IPS DF 6.9 (cell line): Measurements from ENCODE around the gene NOM1.
"Not testable (repeated sequence)": the region's sequence is repeated elsewhere in the genome, so short reads cannot be mapped to it uniquely, and the experiment has no call there.

ENCODE experiments used
- DNase-seq: peaks from one replicate; pipeline ENCODE4 v3.0.0-alpha.2; 2013; ENCODE audit warnings: low read depth, low spot score
- H3K27ac ChIP-seq: one replicate; pipeline ENCODE4 v1.5.1; 2013; ENCODE audit warnings: low read length, control low read depth
- H3K27me3 ChIP-seq: 2 replicates; pipeline ENCODE4 v1.6.1; 2013; ENCODE audit warnings: mild to moderate bottlenecking, low read length; ENCODE audit not compliant: control insufficient read depth, insufficient read depth
- H3K36me3 ChIP-seq: 2 replicates; pipeline ENCODE4 v1.6.1; 2013; ENCODE audit warnings: low read length; ENCODE audit not compliant: control insufficient read depth, insufficient read depth
- H3K4me1 ChIP-seq: 2 replicates; pipeline ENCODE4 v1.6.1; 2013; ENCODE audit warnings: low read length; ENCODE audit not compliant: control insufficient read depth, insufficient read depth
- H3K4me3 ChIP-seq: 2 replicates; pipeline ENCODE4 v1.5.1; 2013; ENCODE audit warnings: mild to moderate bottlenecking, low read length
- H3K9me3 ChIP-seq: 2 replicates; pipeline ENCODE4 v1.6.1; 2013; ENCODE audit warnings: low read length, inconsistent platforms; ENCODE audit not compliant: control insufficient read depth, insufficient read depth
- WGBS: extraction: QIAGEN DNeasy Blood & Tissue Kit; methylation state at CpG from one replicate; pipeline ENCODE4 v1.1.7; 2013; ENCODE audit warnings: mixed read lengths, missing lambda C conversion rate; ENCODE audit not compliant: insufficient read length, insufficient coverage; 5-methylcytosine and 5-hydroxymethylcytosine counted together

Gene NOM1

GRCh38 chr7:156941393-156942182 is 7.9 kb upstream of the NOM1 start:
- Histone ChIP-seq H3K36me3 (peaks cover 3% of the 10 kb centered on the region; the same call in 1 of the 2 replicates), H3K4me1 (peaks cover 5% of the 10 kb centered on the region), H3K4me3 (no peak overlapping the region), H3K27ac (no peak overlapping the region), H3K27me3 (no peaks in the 10 kb centered on the region), H3K9me3 (no peaks in the 10 kb centered on the region)
- no peak for DNase-seq
- WGBS, result 100% methylated on average over 8 of the region's 92 CpGs

GRCh38 chr7:156942708-156943090 is 6.8 kb upstream of the NOM1 start:
- peaks cover 3% of the 10 kb centered on the region; the same call in 1 of the 2 replicates for H3K36me3 ChIP-seq
- peaks cover 5% of the 10 kb centered on the region for H3K4me1 ChIP-seq
- no peak for DNase-seq
- no CpG with 5 or more reads among the region's 24 CpGs for WGBS
- H3K9me3 ChIP-seq, result no peaks in the 10 kb centered on the region
- no peak overlapping the region for H3K27ac ChIP-seq
- H3K4me3 ChIP-seq, result no peak overlapping the region
- no peaks in the 10 kb centered on the region for H3K27me3 ChIP-seq

GRCh38 chr7:156943091-156944041 is 6.1 kb upstream of the NOM1 start:
- no peak overlapping the region for H3K27ac ChIP-seq
- WGBS, result no CpG with 5 or more reads among the region's 36 CpGs

GRCh38 chr7:156944876-156945275 is 4.6 kb upstream of the NOM1 start:
- Histone ChIP-seq H3K27ac (no peak overlapping the region), H3K9me3 (no peaks in the 10 kb centered on the region), H3K36me3 (peaks cover 3% of the 10 kb centered on the region; the same call in 1 of the 2 replicates), H3K4me1 (peaks cover 5% of the 10 kb centered on the region), H3K27me3 (no peaks in the 10 kb centered on the region), H3K4me3 (no peak overlapping the region)
- no CpG with 5 or more reads among the region's 9 CpGs for WGBS
- DNase-seq, result no peak

More at GRCh38 chr7:156943091-156944041, 6.1 kb upstream of the NOM1 start:
- Histone ChIP-seq H3K9me3 (no peaks in the 10 kb centered on the region), H3K36me3 (peaks cover 3% of the 10 kb centered on the region; the same call in 1 of the 2 replicates), H3K27me3 (no peaks in the 10 kb centered on the region), H3K4me1 (peaks cover 5% of the 10 kb centered on the region), H3K4me3 (no peak overlapping the region)
- no peak for DNase-seq

GRCh38 chr7:156947120-156947843 is 2.2 kb upstream of the NOM1 start:
- Histone ChIP-seq H3K27ac (no peak overlapping the region), H3K9me3 (no peaks in the 10 kb centered on the region), H3K27me3 (no peaks in the 10 kb centered on the region), H3K4me1 (peaks cover 5% of the 10 kb centered on the region), H3K4me3 (no peak overlapping the region), H3K36me3 (no peaks in the 10 kb centered on the region)
- DNase-seq, result no peak
- WGBS, result no CpG with 5 or more reads among the region's 12 CpGs

GRCh38 chr7:156948361-156948760 is 1.2 kb upstream of the NOM1 start:
- no CpG with 5 or more reads among the region's 12 CpGs for WGBS
- H3K27me3 ChIP-seq, result no peaks in the 10 kb centered on the region
- no peaks in the 10 kb centered on the region for H3K9me3 ChIP-seq
- no peak for DNase-seq
- peaks cover 4% of the 10 kb centered on the region for H3K4me1 ChIP-seq
- H3K27ac ChIP-seq, result no peak overlapping the region
- H3K36me3 ChIP-seq, result peaks cover under 1% of the 10 kb centered on the region; the same call in 1 of the 2 replicates
- H3K4me3 ChIP-seq, result no peak overlapping the region

GRCh38 chr7:156950381-156950858 is 908 bp downstream of the NOM1 start:
- WGBS, result no CpG with 5 or more reads among the region's 21 CpGs
- H3K9me3 ChIP-seq, result no peaks in the 10 kb centered on the region
- no peaks in the 10 kb centered on the region for H3K27me3 ChIP-seq
- no peak overlapping the region for H3K27ac ChIP-seq
- peaks cover 12% of the 10 kb centered on the region; the same call in 1 of the 2 replicates for H3K36me3 ChIP-seq
- H3K4me1 ChIP-seq, result no peaks in the 10 kb centered on the region
- DNase-seq, result no peak
- H3K4me3 ChIP-seq, result peak overlapping the region; percentile 98

- H3K27ac ChIP-seq, H3K4me3 ChIP-seq, H3K9me3 ChIP-seq, H3K4me1 ChIP-seq, H3K27me3 ChIP-seq, DNase-seq: not testable (repeated sequence)
- H3K36me3 ChIP-seq, result peaks cover 22% of the 10 kb centered on the region; the same call in 1 of the 2 replicates
- WGBS, result no CpG with 5 or more reads among the region's 12 CpGs
These were observed 3.7 kb downstream of the NOM1 start for GRCh38 chr7:156953215-156953614.

GRCh38 chr7:156954941-156955340 is 5.4 kb downstream of the NOM1 start:
- DNase-seq, result no peak
- Histone ChIP-seq H3K27ac (no peak overlapping the region), H3K36me3 (peaks cover 32% of the 10 kb centered on the region), H3K9me3 (no peaks in the 10 kb centered on the region), H3K4me1 (no peaks in the 10 kb centered on the region), H3K27me3 (no peaks in the 10 kb centered on the region), H3K4me3 (no peak overlapping the region)
- no CpG with 5 or more reads among the region's 2 CpGs for WGBS

GRCh38 chr7:156956727-156957126 is 7.2 kb downstream of the NOM1 start:
- H3K4me1 ChIP-seq, result no peaks in the 10 kb centered on the region
- no peaks in the 10 kb centered on the region for H3K9me3 ChIP-seq
- no peaks in the 10 kb centered on the region for H3K27me3 ChIP-seq
- H3K27ac ChIP-seq, result no peak overlapping the region
- WGBS, result no CpG with 5 or more reads among the region's 2 CpGs
- DNase-seq, result no peak
- peaks cover 45% of the 10 kb centered on the region for H3K36me3 ChIP-seq
- no peak overlapping the region for H3K4me3 ChIP-seq
